HG02885 (cell line): Measurements from ENCODE around the gene CCDC33.

Experiments used
- ATAC-seq: cut with Tn5 transposase; IDR thresholded peaks from one replicate; pipeline ENCODE4 v1.9.1; 2021; ENCODE audit warnings: mild to moderate bottlenecking; ENCODE audit not compliant: unreplicated experiment, poor library complexity

CCDC33 gene

DNA sequence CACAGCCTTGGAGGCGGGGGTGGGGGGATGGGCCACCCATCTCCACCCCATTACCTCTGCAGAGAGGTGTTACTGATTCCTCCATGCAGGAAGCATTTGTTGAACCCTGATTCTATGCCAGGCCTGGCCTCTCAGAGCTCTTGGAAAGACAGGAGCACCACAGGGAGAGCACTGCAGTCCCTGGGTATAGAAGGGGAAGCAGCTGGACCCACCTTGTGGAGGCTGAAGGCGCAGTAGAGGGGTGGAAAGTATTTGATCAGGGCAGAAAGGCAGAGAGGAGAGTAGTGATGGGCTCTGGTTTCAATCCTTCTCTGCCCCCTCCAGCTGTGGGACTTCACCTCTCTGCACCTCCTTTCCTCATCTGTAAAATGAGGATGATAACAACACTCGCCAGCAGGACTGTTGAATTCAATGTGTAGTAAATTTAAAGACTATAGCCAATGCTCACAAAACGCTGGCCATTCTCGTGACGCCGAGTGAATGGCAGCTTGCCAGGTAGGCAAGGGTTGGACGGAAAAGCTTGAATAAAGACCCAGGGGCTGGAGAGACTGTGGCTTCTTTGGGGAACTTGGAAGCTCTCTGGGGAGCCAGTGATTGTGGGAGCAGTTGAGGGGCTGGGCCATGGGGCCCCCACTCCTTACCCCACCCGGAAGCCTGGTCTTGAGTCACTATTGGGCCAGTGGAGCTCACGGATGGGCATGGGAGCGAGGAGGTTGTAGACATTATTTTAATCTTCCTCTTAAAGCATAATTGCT, 8.0 kb upstream of the CCDC33 start:
- ATAC-seq, result no peak

DNA sequence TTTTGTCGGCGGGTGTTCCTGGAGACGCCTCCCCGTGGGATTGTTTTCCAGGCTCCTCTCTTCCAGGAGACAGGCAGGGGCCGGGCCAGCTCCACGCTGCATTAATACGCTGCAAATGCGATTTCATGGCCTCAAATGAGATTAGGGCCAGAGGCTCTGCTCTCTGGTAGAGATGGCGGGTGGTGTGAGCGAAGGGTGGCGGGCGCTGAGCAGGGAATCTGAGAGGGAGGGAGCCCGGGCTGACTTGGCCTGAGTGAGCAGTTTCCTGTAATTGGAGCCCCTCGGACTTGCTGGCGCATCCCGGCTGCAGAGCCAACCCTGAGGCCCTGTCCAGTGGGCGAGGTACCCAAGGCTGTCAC, 7.4 kb upstream of the CCDC33 start:
- no peak for ATAC-seq

DNA sequence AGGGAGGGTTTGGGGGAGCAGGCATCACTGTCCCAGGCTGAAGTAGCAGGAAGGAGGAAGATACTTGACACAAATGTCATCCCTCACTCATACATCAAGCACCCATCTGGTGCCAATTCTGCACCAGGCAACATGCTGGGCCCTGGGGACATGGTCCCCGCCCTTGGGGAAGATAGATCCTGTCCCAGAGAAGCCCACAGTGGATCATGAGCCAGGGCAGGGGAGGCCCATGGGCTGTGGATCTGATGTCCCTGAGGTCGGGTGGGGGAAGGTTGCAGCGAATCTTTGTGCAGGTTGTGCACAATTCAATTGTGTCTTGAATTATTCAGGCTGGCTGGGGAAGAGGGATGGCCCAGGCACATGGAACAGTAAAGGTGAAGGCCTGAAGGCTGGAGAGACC, 6.4 kb upstream of the CCDC33 start:
- ATAC-seq, result no peak

DNA sequence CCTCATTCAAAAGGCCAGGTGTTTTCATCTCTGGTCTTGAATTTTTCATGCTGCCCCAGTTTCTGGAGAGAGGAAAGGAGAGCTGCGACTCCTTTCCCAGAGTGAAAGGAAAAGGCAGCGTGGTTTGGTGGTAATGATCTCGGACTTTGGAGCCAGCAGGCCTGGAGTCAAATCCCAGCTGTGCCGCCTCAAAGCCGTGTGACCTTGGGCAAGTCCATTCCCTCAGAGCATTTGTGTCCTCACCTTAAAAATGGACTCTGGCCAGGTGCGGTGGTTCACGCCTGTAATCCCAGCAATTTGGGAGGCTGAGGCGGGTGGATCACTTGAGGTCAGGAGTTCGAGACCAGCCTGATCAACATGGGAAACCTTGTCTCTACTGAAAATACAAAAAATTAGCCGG, 4.7 kb upstream of the CCDC33 start:
- no peak for ATAC-seq

DNA sequence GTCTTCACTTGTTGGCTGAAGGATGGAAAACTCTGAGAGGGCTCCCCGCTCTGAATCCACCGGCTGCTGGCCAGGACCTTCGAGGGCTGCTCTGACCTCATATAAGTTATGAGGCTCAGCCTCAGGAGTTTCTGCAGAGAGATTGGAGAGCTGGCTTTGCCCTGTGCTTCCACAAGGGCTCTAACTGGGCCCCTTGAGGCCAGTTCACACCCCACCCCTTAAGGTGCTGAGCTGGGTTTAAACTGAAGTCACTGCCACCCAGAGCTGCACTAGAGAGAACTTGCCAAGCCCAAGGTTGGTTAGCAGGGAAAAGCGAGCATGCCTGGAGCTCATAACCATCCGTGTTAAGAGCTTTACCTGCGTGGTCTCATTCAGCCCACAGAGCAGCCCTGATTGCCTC, 2.8 kb upstream of the CCDC33 start:
- no peak for ATAC-seq

DNA sequence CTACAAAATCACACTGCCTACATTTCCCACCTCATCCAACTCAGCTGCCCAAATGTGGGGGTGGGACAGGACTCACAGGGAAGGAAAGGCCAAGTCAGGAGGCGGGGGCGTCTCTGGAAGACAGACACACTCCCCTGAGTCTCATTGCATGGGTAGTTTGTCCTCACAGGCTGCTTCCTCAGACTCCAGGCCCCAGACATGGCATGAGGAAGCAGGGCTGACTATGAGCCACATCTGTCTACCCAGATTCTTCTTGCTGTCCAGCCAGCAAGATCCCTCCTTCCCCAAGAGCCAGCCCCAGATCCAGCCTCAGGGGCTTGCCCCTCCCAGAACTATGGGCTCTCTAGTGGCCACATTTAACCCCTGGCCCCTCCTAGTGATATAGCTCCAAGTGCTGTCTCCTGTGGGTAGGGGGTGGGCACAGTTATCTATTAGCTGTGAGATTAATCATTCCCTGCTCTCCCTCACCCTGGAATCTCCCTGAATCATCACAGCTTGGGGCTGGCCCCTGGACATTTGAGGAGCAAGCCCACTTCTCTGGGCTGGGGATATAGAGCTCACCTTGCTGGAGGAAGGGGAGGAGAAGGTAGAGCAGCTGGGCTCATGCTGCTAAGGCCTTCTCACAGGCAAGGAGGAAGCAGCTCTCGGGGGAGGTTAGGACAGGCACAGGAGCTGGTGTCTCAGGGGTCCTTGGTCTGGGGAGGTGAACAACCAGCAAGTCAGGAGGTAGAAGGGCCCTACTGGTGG, 2.1 kb upstream of the CCDC33 start:
- no peak for ATAC-seq

DNA sequence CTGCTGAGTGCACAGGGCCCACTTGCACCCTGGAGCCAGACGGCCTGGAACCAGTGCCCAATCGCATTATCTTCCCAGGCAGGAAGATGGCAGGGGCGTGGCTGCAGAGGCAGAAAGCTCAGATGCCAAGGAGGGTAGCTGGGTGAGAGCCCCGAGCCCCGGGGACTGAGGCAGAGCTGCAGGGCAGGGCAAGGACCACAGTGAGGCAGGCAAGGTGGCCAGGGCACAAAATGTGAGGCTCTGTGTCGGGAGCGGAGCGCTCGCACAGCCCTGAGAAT, 1.6 kb upstream of the CCDC33 start:
- ATAC-seq, result no peak

DNA sequence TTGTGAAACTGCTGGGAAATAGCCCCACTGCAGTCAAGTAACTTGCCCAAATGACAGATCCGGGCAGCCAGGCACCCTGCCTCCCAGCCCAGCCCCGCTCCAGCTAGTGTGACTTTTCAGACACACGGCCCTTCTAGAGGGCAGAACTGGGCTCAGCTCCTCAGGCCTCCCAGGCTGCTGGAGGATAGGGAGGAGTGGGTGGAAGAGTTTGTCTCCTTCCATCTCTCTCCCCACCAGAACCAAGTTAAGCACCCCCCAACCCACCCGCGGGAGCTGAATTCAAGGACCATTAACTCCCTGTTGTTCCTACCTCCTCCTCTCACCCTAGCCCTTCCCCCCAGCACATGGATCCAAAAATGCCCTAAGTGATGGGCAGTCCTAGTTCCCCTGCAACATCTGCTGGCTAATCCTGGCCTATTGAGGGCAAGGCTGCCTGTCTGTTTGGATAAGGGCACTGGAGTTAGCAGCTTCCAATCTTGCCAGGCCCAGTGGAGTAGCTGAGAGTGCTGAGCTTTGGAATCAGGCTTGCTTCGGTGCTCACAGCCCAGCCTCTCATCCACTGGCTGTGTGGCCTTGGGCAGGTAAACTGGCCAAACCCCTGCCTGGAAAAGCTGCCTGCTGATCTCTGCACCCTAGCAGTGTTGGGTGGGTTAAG, 3.1 kb downstream of the CCDC33 start:
- ATAC-seq, result no peak

DNA sequence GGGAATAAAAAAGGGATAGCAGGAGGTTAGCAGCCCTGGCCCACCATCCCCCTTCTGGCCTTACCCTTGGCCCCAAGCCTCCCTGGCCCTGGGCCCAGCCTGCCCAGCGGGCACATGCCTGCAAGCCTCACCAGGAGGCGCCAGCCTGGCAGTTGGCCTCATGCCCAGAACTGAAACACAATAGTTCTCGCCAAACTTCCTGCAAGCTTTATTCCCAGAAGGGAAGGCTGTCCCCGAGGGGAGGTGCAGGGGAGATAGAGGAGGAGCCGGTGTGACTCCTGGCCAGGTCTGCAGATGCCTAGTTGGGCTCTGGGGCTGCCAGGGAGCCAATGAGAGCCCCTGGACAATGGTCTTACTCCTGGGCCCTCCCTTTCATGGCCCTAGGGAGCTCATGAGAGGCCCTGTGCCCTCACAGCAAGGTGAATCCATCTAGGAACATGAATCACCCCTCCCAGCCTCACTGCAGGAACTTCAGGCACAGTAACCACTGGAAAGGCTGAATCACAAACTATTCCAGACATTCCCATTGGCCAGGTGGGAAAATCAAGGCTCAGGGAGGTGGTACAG, 4.0 kb downstream of the CCDC33 start:
- no peak for ATAC-seq

DNA sequence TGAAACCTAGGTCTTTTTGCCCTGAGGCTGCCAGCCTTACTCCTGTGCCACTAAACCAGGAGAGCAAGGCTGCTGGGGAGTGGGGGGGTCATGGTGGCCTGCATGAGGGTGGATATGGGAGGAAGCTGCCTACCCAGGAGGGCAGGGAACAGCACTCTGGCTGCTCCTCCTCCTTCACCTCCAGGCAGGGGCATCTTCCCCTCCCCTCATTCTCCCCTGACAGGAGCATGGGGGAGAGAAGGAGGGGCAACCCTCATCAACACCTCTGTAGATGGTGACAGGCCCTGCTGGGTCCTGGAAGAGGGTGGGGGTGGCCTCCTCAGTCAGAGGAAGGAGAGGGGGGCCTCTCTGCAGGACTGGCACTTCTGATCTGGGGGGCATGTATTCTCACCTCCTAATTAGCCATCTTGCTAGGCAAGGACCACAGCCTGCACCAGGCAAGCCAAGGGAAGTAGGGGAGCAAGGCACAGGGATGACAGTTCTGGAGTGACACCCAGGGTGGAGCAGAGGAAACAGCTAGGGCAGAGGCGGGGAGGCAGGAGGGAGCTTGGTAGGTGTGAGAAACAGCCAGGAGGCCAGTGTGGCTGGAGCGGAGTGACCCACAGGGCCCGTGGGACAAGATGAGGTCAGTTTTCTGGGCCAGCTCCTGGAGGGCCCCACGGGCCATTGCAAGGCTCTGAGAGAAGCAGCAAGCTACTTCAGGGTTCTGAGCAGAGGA, 4.9 kb downstream of the CCDC33 start:
- ATAC-seq, result no peak

DNA sequence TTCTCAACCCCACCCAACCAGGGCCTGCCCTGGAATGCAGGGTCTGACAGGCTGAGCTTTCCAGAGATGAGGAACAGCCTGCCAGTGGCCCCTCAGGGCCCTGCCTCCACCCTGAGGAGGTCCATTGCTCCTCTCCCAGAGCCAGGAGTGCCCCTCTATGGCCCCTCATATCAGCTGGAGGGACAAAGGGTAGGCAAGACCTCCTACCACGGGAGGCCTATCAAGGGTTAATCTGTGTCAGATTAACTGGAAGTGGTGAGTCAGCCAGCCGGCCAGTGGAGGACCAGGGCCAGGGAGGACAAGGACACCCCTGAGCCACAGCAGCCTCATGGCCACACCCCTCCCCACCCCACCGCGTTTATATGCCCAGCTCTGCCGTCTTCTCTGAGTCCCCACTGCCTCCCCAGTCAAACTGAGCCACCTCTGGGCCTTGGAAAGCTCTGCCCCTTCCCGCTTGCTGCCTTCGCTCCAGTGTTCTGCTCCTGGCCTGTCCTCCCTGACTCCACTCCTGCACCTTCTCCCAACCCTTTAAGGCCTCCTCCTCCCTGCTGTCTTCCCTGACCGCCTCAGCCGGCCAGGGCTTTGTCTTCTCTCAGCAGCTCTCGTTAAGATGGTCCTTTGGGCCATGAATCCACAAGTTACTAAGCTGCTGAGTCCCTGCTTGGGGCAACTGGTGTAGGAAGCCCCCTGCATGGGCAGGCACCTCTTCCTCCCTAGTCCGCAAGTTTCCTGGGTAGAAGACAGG, 6.5 kb downstream of the CCDC33 start:
- no peak for ATAC-seq

DNA sequence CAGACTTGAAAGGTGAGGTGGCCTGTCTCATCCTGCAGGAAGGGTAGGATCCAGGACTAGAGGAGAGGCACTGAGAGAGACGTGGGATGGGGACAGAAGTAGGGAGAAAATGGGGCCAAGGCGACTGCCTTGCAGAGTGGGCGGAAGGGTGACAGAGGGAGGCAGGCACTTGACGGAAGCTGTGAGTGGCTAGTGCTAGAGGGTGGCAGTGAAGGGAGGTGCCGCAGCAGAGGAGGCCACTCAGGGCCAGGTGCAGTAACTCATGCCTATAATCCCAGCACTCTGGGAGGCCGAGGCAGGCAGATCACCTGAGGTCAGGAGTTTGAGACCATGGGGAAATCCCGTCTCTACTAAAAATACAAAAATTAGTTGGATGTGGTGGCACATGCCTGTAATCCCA, 7.3 kb downstream of the CCDC33 start:
- ATAC-seq, result no peak

DNA sequence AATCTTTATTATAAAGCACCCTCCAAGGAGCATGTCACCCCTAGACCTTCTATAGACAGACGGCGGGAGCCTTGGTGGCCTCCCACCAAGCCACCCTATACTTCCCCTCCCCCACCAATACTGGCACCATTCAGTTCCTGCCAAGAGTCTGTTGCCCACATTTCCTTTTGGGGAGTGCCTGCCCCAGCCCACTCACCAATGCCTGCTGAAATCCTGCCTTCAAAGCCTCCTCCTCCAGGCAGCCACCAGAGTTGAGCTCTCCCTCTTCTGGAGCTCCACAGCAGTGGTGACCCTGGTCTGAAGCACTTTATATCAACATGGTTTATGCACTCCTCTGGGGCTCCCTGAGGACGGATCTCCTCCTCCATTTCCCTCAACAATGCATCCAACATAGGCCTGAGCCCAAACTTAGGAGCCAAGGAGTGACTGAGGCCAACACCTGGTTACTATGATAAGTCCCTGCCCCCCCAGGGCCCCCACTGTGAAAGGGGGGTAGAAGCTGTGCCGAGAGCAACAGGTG, 8.8 kb downstream of the CCDC33 start:
- ATAC-seq, result no peak

DNA sequence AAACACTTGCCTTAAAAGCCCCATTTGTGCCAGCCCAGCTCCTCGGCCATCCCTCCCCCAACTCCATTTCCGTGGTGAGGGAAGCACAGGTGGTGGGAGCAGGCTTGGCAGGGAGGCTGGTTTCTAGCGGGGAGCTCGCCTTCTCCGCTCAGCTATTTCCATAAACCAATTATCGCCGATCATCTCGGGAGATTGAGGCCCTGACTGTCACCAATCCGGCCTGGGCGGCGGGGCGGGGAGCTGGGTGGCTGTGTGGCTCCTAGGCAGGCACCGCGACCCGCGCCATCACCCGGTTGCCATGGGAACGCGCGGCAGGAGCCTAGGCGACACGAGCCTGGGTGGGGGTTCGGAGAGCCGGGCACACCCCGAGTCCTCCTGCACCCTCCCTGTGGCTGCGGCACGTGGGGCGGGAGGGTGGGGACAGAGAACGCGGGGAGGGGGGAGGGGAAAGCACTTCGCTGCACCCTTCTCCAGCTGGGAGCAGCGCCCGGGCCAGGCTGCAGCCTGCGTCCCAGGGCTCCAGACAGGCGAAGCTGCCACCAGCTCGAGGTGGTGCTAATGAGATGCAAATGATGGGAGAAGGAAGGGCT, 9.3 kb downstream of the CCDC33 start:
- no peak for ATAC-seq

DNA sequence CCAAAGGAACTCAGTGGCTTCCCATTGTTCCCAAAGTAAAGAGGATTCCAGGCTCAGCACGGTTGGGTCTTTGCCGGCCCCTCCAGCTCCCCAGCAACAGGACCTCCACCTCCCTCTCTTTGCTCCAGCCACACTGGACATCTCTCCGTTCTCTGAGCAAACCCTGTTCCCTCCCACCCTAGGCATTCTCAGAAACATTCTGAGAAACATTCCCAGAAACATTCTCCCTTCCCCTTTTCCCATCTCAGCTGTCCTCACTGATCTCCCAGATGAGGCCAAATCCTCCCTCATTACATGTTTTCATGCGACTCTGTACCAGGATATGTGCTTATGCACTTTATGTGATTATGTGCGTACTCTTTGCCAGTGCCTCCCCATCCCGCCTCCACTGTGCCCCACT, 14.1 kb downstream of the CCDC33 start:
- ATAC-seq, result no peak

DNA sequence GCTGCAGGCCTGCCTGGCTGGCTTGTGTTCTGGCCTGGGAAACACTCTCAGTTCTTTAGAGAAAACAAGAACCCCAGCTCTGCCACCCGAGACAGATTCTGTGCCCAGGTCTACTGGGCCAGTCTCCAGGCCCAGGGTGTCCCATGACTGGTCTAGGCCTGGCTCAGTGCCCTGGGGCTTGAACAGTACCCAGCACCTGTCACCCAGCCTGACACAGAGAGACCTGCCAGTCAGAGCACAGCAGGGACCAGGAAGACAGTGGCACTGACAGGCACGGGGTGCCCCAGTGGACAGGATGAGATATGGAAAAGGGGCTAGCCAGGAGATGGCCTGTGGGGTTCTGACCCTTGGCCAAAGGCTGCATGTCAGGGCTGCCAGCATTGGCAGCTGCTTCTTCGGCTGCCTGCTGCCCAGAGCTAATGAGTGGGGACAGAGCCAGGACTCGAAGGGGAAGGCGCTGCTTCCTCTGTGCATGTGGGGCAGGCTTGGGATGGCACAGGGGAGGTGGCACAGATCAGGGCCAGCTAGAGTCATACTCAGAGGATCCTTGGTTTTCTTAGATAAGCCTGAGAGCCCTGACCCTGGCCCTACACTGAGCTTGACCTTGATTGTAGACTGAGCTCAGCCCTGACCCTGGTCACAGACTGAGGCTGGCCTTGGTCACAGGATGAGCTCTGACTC, 15.1 kb downstream of the CCDC33 start:
- ATAC-seq, result no peak

DNA sequence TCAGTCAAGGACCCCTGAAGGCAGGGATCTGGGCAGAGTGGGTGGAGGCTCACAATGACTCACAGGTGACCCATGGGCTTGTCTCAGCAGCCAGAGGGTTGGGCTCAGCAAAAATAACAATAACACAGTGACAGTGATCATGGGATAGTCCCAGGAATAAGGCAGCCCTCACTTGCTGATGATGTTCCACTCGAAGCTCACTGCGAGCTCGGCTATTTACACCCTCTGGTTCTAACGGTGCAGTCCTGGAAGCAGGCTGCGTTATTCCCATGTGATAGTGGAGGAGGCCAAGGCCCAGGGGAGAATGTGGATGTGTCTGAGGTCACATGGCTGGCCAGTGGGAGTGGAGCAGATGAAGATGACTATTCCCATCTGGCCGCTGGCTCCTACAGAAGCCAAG, 16.2 kb downstream of the CCDC33 start:
- ATAC-seq, result no peak

DNA sequence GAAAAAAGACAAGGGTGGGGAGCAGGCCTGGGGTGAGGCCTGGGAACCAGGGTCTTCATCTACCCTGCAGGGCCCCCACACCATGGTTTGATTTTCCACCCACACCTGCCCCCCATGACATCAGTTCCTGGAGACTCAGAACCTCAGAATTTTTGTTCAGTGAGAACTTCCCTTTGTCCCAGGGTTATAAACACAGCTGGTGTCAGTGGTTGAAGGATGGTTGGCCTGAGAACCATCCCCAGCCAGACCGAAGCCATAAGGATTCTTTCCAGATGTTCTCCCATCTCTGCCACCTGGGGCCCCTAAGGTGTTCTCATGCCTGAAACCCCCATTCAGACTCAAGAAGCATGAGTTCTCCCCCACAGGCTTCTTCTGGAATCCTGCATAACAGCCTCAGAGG, 16.6 kb downstream of the CCDC33 start:
- ATAC-seq, result no peak
